HG02623 (cell line): ENCODE data around the gene NPC1L1.

Experiments used
- ATAC-seq: cut with Tn5 transposase; IDR thresholded peaks from one replicate; pipeline ENCODE4 v1.9.1; 2021; ENCODE audit warnings: moderate library complexity; ENCODE audit not compliant: unreplicated experiment

Gene NPC1L1

DNA sequence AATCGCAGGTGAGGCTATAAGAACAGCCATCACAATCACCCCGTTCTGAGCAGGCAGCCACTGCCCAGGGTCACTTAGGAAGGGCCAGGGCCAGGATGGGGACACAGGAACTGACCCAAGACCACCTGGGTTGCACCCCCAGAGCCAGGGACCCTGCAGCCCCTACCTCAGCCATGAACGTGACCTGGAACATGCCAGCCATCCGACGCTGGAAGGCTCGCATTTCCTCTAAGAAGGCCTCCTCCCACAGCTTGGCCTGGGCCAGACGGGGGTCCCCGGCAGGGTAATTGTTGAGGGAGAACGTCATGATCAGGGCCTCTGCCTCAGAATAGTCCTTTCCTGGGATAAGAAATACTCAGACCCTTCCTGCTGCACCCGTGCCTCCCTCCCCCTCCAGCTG lies 5.0 kb downstream of the NPC1L1 start:
- ATAC-seq: no peak

DNA sequence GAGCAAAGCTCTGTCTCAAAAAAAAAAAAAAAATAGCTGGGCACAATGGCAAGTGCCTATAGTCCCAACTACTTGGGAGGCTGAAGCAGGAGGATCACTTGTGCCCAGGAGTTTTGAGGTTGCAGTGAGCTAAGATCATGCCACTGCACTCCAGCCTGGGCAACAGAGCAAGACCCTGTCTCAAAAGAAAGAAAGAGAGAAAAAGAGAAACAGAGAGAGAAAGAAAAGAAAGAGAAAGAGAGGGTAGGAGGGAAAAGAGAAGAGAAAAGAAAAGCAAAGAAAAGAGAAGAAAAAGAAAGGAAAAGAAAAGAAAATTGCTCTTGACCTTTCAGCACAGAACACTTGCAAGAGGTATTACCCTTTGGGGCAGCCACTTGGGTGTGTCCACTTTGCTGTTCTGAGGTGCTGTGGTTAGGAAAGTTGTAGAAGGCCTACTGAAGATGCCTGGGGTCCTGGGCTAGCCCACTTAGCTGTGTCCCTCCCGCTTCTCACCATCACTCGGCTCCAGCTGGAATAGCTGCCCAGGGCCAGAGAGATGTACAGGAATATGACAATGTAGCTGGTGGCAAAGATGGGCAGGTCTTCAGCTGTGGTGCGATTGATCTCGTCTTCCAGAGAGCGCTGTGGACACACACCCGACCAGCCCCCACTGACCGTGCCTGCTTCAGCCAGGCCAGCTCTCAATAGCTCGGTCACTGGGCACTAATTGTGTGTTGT lies 5.6 kb downstream of the NPC1L1 start:
- ATAC-seq: no peak

DNA sequence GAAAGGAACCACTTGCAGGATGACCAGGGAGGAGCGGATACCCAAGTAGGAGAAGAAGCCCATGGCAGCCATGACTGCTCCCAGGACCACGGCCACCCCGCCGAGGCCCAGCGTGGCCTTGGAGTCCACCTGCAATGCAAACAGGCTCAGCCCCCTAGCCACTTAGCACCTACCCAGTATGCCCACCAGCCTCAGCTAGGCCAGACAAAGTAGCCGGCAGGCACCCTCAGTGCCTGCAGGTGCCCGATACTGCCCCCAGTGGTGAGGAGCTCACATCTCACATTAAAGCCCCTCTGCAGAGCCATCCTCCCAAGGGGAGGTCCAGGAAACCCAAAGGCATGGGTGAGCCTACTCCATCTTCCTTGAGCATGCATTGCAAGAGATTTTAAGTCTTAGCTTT lies 6.6 kb downstream of the NPC1L1 start:
- no peak for ATAC-seq

DNA sequence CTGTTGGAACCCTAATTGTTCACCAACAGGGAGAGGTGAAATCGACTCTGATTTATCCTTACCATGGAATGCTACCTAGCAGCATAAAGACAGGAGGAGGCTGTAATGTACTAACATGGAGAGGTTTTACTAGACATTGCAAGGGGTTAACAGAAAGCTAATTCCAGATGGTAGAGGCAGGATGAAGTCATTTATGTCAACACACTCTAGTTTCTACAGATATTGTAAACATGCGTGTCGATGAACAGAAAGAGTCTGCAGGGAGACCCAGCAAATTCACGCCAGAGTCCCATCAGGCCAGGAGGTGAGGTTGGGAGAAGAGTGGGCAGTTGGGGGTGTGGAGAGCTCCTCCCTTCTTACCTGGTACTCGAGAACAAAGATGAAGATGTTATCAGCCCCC lies 7.0 kb downstream of the NPC1L1 start:
- ATAC-seq: no peak

DNA sequence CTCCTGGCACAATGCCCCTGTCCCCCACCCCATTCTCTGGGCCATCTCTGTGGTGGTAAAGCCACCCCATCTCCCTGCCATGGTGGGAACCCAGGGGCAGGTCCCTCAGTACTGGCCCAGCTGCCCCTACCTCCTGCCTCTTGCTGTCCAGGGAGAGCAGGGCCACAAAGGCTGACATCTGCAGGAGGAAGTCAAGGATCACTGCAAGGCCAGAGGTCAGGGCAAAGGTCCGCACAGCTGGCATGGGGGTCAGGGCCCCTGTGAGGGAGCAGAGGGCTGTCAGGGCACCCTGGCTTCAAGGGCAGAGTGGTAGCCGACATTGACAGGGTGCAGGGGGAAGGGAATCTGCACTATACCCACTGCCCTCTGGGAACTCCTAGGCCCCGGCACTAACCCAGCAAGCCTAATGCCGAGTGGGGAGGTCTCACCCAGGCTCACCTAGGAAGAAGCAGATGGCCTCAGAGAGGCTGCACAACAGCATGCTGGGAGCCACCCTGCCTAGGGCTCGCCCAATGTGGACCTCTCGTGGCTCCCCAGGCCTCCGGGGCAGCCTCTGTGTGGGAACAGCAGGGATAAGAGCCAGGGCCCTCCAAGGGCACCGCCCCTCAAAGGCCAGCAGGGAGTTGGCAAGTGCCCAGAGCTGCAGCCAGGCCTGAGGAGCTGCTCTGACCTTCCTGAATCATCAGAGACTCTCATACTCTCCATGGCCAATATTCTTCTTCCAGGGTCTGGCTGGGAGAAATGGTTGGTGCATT lies 7.7 kb downstream of the NPC1L1 start:
- ATAC-seq: no peak

DNA sequence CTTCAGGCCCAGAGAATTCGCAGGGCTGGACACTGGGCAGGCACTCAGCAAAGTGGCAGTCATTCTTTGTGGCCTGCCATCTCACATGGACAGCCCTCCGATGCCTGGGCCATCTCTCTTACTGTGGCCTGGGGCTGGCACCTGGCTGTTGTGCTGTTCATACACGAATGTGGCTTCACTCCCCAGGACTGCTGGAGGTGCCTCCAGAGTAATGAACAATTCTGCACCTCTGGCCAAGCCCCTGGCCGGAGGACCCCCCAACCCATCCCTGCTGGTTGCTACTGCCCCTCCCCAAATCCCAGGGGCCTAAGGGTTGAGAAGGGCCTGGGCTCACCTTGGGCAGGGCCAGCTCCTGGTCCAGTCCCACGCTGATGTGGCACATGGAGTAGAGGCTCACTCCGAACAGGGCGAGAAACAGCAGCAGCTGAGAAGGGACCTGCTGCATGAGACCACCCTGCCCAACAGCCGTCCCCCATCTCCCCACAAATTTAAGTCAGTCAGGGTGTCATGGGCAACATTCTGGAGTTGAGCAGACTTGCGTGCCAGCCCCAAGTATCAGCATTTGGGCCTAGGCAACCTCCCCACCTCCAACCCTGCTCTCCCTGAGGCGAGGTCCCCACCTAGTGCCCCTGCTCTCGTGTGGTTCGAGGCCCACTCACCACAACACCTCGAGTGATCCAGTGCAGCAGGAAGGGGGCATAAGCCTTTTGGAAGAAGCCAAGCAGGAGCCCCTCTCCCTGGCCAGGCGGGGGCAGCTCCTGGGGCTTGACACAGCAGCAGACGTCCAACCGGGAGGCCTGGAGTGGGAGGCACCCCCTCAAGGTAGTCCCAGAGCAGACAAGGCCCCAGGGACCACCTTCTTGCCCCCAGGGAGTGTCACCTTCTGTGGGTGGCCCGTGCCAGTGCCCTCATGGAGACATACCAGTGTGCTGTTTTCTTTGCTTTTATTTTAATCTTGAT lies 9.4 kb downstream of the NPC1L1 start:
- ATAC-seq: no peak

DNA sequence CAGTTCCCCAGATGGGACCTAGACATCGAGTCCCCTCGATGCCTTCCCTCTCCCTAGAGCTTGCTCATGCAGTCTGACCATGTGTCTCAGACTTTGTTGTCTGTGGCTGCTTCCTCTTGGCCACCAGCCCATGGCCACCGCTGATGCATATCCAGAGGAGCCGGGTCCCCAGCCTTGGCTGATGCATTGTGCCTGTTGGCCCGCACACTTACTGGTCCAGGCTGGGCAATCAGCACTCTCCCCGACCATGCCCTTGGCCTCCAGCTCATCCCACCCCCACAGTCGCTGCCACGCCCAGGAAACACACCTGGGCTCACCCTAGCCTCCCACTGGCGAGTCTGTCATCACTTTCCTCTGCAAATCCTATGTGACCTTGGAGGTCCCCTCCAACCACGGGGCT lies 10.1 kb downstream of the NPC1L1 start:
- ATAC-seq: no peak

DNA sequence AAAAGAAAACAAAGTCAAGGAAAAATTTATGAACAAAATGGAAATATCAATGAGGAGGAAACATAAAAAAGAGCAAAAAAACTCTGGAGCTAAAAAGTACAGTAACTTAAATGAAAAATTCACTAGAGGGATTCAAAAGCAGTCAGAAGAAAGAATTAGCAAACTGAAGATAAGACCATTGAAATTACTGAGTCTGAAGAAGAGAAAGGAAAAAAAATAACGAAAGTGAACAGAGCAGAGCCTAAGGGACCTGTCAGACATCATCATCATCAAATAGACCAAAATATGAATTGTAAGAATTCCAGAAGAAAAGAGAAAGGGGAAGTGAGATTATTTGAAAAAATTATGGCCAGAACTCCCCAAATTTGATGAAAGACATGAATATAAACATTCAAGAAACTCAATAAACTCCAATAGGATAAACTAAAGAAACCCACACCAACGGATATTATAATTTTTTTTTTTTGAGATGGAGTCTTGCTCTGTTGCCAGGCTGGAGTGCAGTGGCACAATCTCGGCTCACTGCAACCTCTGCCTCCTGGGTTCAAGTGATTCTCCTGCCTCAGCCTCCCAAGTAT lies 16.2 kb downstream of the NPC1L1 start:
- no peak for ATAC-seq

DNA sequence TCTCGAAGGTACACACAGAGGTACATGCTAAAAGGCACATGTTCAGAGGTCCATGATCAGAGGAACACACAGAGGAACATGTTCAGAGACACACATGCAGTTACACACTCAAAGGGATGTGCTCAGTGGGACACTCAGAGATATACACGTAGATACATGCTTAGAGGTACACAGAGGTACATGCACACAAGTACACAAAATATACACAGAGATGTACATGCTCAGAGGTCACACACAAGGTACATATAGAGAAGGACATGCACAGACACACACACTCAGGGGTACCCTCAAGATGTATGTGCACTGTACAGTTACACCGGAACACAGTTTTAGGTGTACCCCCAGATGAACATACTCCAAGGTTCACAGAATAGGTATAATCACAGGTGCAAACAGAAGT lies 18.8 kb downstream of the NPC1L1 start:
- ATAC-seq: no peak

DNA sequence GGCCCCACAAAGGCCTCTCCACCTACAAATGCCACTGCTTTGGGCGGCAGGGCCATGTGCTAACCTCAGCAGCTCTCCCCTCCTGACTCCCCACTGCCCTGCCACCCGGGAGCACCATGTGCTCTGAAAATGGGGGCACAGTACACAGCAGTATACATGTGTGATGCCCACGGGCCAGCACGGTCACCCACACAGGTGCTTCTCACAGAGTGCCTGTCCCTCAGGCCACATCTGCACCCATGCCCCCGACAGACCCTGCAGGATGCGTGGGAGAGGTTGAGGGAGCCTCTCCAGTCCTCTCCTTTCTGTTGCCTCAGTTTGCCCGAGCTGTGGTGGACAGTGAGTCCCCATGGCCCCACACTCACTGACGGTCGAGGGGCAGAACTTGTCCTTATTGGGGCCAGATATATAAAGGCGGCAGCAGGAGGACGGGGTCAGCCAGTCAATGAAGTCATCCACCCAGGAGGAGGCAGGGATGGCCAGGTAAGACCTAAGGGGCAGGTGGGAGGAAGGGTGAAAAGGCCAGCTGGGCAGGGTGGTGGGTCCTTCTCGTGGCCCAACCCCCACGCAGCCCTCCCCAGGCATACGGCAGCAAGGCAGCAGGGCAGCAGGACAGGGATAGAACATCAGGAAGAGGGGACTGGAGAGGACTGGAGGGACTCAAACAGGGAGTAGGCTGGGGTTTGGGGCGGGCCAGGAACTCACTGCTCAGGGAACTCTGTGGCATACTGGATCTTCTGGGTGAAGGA lies 19.6 kb downstream of the NPC1L1 start:
- ATAC-seq: no peak

DNA sequence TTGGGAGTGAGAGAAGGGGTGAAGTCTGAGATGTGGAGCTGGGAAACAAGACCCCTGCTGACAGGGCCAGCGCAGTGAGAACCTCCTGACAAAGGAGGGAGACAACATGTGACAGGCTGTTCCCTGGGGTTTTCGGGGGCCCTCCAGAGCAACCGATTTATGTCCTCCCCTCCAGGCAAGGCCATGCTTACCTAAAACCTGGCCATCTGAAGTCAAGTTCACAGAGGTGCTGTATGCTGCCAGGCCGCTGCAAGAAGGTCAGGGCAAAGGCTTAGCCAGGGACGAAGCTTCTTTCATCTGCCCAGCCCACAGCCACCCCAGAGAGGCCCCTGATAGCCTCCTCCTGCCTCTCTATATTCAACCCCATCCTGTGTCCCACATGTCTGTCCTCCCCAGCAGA lies 20.6 kb downstream of the NPC1L1 start:
- no peak for ATAC-seq

DNA sequence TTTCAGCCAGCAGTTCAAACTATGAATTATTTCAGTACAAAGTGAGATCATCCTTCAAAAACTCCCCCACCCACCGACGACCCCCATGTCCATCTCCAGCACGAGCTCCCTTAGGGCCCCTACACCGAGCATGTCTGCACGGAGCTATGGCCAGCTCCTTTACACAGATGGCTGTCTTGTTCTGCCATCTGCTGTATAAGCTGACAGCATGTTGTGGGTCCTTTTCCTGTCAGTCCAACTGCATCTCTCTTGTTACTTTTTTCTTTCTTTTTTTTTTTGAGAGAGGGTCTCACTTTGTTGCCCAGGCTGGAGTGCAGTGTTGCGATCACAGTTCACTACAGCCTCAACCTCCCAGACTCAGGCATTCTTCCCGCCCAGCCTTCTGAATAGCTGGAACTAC lies 21.6 kb downstream of the NPC1L1 start:
- ATAC-seq: no peak

DNA sequence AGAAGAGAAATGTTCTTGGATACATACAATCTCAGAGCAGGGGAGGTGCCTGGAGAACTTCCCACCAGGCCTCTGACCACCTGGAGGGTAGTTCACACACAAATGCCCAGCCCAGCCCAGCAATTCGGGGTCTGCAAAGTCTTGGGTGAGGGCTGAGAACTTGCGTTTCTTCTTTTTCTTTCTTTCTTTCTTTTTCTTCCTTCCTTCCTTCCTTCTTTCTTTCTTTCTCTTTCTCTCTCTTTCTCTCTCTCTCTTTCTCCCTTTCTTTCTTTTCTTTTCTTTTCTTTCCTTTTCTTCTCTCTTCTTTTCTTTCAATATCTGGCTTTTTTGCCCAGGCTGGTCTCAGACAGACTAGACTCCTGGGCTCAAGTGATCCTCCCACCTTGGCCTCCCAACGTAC lies 22.4 kb downstream of the NPC1L1 start:
- ATAC-seq: no peak

DNA sequence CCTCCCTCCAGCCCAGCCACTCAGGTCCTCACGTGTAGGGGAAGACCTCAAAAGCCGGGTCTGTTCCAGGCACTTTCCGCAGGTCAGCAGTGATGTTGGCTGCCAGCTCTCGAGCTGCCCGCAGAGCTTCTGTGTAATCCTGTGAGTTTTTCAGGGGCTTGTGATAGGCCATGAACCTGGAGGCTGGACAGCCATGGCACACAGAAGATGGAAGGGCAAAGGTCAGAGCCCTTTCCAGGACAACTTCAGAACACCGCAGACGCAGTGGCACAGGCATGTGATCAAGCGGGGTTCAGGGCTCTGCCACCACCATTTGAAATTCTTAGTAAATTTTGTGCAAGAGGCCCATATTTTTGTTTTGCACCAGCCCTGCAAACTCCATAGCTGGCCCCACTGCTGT lies 24.0 kb downstream of the NPC1L1 start:
- ATAC-seq: no peak

DNA sequence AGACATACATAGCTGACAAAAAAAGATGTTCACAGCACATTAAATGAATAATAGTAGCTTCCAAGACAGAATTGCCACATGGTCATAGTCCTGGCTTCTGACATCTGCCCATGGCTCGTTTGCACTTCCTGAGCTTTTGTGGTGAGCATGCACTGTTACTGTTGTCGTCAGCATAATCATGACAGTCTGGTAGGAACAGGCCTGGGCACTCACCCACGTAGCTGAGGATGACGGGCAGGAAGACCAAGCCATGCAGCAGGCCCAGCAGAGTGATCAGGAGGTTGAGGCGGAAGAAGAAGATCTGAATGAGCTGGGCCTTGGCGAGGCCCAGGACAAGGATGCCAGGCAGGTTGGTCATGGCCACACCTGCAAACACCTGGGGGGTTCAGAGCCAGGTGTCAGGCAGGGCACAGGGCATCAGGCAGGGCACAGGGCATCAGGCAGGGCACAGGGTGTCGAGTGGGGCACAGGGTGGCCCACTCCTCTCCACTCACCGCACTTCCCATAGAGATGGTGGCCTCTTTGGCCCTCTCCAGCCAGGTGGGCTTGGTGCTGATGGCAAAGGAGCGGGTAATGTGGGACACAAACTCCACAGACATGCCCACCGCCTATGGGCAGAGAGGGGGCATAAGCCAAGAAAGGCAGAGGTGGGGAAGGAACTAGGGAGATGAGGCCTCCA lies 25.4 kb downstream of the NPC1L1 start:
- ATAC-seq: no peak

DNA sequence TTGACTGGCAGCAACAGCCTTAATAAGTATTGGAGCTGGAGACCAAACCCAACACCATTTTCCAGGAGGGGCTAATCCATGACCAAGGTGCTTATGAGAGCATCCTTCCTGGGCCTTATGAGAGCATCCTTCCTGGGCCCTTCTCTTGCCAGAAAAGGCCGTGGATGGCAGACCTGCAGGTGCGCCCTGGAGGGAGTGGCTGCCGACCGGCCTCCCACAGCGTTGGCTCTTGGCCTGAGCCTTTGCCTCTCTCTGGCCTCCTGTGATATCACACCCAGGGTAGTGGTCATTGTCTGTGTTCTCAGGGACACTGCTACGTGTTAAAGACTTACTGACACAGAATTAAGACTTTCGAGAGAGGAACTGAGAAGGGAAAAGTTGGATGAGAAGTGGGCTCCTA lies 28.4 kb downstream of the NPC1L1 start:
- no peak for ATAC-seq

DNA sequence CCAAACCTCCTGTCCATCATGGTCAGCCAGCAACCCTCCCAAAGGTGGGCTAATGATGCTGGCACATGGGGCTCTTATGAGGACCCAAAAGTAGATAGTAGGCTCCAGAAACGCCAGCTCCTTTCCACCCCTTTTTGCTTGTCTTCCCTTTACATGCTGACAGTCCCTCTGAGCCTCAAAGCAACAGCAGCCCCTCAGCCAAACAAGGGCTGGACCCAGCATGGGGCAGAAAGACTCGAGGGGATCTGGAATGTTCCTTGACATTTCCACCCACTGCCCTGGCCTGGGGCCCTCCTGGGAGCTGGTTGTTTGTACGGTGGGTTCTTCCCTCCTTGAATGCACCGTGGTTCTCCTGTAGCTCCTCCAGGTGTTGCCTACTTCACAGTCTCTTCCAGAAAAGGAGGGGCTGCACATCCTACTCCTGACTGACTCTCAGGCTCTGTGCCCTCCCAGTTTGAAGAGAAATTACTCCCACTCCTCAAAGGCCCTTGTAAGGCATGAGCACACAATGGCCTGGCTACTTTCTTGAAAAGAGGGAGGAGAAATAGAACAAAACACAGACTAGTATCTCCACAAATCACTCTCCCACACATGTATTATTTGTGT lies 29.2 kb downstream of the NPC1L1 start:
- ATAC-seq: no peak

DNA sequence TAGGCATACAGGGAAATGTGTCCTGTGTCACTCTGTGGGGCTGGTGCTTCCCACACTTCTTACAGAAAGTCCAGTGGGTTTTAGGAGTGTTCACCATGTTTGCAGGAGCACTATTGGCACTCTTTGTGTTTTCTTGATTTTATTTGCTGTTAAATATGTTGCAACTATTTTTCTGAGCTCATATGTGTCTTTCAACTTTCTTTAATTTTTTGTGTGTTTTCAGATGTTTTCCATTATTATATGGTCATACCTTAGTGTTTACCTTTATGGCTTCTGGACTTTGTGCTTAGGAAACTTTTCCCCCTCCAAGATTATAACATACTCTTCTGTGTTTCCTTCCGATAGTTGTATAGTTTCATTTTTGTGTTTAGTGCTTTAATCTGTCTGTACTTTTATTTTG lies 29.9 kb downstream of the NPC1L1 start:
- no peak for ATAC-seq

DNA sequence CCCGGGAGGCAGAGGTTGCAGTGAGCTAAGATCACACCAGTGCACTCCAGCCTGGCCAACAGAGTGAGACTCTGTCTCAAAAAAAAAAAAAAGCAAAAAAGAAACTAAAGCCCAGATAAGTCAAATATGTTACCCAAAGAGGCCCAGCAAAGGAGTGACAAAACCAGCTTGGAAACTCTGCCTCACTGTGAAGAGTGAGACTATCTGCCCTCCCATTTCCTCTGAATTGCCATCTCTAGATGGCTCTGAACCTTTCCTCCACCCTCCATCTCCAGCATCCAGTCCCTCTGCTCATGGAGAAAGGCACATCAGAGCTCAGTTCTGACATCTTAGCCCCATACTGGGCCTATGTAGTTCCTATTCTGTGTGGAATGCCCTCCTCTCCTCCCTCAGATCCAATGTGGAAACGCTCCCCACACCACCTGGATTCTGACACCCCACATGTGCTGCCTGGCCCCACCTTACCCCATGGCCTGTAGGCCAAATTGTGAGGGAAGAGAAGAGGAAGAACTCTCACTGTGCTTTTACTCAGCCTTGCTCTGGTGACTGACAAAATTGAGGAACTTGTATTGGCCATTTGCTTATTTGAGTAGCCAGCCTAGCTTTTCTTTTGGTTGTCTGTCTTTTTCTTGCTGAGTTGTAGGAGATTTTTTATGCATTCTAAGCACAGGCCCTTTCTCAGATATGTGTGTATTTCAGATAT lies 32.7 kb downstream of the NPC1L1 start:
- no peak for ATAC-seq
